Measurements from ENCODE around the gene DGKI. TPM values are rescaled to one million over a fixed set of nuclear protein-coding genes. Genes with fewer than 3 reads are reported as not detected.

The DGKI gene
- total RNA-seq, 1 donor, result 4.7 TPM

DNA sequence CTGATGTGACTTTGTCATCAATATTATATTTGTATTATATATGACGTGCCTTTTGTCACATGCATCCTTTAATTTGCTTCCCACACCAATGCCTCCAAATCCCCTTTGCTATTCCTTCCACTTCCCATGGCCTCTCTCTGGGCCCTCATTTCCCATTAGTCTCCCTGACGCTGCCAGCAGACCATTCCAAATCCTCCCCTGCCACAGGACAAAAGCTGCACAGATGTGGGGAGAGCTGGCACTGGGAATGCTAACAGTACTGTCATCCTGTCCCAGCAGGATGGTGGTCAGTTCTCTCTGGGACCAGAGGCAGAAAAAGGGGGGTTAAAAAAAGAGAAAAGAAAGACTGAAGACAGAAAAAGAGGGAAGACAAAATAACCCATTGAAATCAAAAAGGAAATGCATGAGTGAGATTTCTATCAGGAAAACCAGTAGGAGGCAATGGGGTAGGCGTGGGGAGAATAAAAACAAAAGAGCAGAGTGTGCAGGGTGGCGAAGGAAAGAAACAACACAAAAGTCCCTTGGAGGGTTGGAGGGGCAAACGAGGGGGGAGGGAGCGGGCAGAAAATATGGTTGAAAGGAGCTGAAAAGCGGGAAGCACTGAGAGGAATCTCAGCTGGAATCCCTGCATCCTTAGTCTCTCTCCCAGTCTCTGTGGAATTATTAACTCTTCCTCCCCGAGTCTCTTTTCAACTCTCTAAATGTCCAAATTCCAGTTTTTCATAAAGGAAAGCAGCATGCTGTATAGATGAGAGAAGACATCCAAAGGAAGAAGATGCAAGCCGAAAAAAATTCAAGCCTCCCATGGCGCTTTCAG is 444.0 kb downstream of the DGKI start:
- no peak for DNase-seq (ENCODE audit: low read depth)
- TF ChIP-seq, protein P1, sequence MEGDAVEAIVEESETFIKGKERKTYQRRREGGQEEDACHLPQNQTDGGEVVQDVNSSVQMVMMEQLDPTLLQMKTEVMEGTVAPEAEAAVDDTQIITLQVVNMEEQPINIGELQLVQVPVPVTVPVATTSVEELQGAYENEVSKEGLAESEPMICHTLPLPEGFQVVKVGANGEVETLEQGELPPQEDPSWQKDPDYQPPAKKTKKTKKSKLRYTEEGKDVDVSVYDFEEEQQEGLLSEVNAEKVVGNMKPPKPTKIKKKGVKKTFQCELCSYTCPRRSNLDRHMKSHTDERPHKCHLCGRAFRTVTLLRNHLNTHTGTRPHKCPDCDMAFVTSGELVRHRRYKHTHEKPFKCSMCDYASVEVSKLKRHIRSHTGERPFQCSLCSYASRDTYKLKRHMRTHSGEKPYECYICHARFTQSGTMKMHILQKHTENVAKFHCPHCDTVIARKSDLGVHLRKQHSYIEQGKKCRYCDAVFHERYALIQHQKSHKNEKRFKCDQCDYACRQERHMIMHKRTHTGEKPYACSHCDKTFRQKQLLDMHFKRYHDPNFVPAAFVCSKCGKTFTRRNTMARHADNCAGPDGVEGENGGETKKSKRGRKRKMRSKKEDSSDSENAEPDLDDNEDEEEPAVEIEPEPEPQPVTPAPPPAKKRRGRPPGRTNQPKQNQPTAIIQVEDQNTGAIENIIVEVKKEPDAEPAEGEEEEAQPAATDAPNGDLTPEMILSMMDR (IDR thresholded peaks at IDR 0.05; ENCODE audit: insufficient read depth, low read length), result no peak

DNA sequence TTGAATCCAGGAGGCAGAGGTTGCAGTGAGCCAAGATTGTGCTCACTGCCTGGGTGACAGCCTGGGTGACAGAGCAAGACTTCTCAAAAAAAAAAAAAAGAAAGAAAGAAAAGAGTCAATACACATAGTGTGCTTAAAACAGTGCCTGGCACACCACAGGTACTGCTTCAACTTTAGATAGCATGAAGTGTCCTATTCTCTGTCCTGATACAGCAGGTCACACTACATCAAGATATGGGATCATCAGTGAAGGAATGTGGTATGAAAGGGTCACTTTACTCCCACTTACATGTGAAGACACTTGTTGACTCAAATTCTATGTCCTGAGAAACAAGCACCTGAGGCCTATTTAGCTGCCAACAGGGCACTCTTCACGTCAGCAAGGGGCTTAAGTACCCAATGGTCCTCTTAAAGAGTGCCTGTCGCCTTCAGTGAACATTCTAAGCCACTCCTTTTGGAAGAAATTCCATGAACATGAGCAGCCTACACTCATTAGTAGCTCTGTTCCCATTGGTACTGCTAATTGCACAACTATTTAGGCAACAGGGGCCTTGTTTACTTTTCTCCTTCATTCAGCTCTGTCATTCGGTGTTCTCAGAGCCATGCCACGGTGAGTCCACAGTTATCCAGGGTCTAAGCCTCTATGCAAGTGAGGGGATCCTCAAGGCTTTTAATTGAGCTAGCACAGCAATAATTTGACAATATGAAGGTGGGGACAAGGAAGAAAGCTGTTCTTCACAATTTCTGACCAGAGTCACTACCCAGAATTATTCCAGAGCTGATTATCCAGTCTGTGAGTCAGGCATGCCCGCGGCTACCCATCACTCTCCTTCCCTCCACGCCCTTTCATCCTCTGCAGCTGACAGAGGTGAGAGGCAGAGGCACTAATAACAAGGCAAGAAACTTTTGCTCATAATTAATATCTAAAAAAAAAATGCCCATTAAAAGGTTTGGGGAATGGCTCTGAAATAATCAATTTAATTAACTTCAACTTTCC is 446.6 kb downstream of the DGKI start:
- no peak for DNase-seq (ENCODE audit: low read depth)
- TF ChIP-seq, protein P1 (IDR thresholded peaks at IDR 0.05; ENCODE audit: insufficient read depth, low read length), result no peak
- no peak overlapping the region for H3K4me3 ChIP-seq (ENCODE audit: low read depth, low read length)

More for the DNA sequence above, 444.0 kb downstream of the DGKI start:
- H3K4me3 ChIP-seq (ENCODE audit: low read depth, low read length), result no peak overlapping the region

DNA sequence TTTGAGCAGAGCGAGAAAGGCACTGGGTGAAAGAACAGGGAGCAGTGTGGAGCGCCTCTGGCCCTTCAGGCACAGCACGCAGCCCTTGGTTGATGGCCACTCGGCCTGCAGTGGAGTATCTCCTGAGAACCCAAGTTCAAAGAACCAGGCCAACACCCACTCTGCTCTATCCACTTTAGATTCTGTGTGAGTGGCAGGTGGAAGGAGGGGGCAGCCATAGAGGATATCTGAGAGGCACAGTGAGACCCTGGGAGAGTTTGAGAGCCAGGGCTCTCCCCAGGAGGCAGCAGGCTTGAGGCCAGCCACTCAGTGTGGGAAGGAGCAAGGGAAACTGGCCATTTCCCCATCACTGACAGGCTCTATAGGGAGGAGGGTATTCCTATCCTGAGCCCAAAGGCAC is 450.7 kb downstream of the DGKI start:
- H3K4me3 ChIP-seq (ENCODE audit: low read depth, low read length), result no peak overlapping the region
- DNase-seq (ENCODE audit: low read depth), result no peak
- TF ChIP-seq, protein P1 (IDR thresholded peaks at IDR 0.05; ENCODE audit: insufficient read depth, low read length), result no peak

DNA sequence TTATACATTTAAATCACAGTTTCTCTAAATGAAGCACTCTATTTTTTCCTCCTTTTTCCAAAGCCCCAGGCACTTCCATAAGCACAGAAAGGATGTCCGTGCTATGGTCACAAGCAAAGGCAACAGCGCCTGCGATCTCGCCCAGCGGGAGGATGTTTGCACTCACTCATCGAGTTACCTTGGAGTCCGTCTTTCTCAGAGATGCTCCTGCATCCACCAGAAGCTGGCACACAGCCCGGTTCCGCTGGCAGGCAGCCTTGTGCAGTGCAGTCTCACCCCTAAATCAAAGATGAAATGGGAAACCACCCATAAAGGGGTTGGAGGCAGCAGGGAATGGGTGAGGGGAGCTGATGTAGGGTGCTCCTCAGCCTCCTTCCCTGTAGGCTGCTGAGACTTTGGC is 451.4 kb downstream of the DGKI start:
- no peak overlapping the region for H3K4me3 ChIP-seq (ENCODE audit: low read depth, low read length)
- no peak for DNase-seq (ENCODE audit: low read depth)
- TF ChIP-seq, protein P1 (IDR thresholded peaks at IDR 0.05; ENCODE audit: insufficient read depth, low read length), result no peak

DNA sequence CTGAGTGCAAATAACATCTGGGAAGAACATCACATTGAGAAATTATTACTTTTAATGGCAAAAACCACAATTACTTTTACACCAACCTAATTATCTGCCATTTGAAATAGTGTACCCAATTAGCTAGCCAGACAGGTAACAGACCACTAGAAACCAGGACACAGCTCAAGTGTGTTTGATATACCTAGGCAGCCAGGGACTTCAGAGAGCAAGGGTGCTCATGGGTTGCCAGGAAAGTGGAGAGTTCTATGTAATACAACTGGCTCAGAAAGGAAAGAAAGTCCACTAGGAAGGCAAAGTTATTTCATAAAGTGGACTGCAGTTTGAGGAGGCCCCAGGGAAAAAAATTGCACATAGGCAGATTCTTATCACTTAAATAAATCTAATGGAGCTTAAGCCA is 453.2 kb downstream of the DGKI start:
- TF ChIP-seq, protein P1 (IDR thresholded peaks at IDR 0.05; ENCODE audit: insufficient read depth, low read length), result no peak
- H3K4me3 ChIP-seq (ENCODE audit: low read depth, low read length), result no peak overlapping the region
- DNase-seq (ENCODE audit: low read depth), result no peak

DNA sequence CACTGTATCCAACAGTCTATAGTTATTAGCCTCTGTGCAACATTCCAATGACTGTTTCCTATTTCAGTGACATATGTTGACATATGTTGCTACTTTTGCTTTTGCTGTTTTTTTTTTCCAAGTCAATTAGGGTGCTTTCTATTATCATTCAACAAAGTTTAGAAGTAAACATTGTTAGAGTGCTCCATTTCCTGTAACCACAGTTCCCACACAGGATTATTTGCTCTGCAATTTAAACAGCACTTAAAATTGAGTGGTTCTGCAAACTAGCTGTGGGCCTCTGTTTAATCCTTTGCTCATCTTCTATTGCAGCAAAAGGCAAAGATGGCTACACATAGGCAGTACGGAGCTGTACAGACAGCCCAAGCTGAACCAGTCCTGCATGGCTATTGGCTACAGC is 456.7 kb downstream of the DGKI start:
- no peak for DNase-seq (ENCODE audit: low read depth)
- H3K4me3 ChIP-seq (ENCODE audit: low read depth, low read length), result no peak overlapping the region
- TF ChIP-seq, protein P1 (IDR thresholded peaks at IDR 0.05; ENCODE audit: insufficient read depth, low read length), result no peak

Data from fibroblast of the aortic adventitia (primary cell).